Astrocyte (in vitro differentiated cells and primary cell): ENCODE measurements around the gene IFITM10. TPM values are rescaled to one million over a fixed set of nuclear protein-coding genes. Genes with fewer than 3 reads are reported as not detected.

Experiments used
- DNase-seq: peaks from one replicate; pipeline ENCODE4 v3.0.0-alpha.2; 2010; ENCODE audit warnings: low read depth
- FAIRE-seq: peaks from 2 replicates; lab custom pipeline; 2011; peaks lifted over from hg19 to GRCh38; lab: Jason Lieb, UNC
- H2AFZ ChIP-seq: 2 replicates; pipeline ENCODE4 v1.6.0; 2012; ENCODE audit warnings: low read depth, low read length, inconsistent platforms
- H3K27ac ChIP-seq: 2 replicates; pipeline ENCODE4 v1.5.1; 2011; ENCODE audit warnings: low read depth, low read length, inconsistent platforms
- H3K27me3 ChIP-seq: 2 replicates; pipeline ENCODE4 v1.6.0; 2011; ENCODE audit warnings: low read length, inconsistent platforms; ENCODE audit not compliant: insufficient read depth
- H3K36me3 ChIP-seq: 2 replicates; pipeline ENCODE4 v1.5.1; 2011; ENCODE audit warnings: low read length, inconsistent platforms; ENCODE audit not compliant: insufficient read depth
- H3K4me1 ChIP-seq: 2 replicates; pipeline ENCODE4 v1.5.1; 2011; ENCODE audit warnings: low read length, inconsistent platforms; ENCODE audit not compliant: insufficient read depth
- H3K4me2 ChIP-seq: 2 replicates; pipeline ENCODE4 v1.6.0; 2012; ENCODE audit warnings: low read length, inconsistent platforms
- H3K4me3 ChIP-seq: 2 replicates; pipeline ENCODE4 v1.5.1; 2011; ENCODE audit warnings: low read depth, mild to moderate bottlenecking, low read length, inconsistent platforms; ENCODE audit not compliant: insufficient read depth
- H3K79me2 ChIP-seq: 2 replicates; pipeline ENCODE4 v1.6.0; 2012; ENCODE audit warnings: mild to moderate bottlenecking, low read length, inconsistent platforms; ENCODE audit not compliant: insufficient read depth
- H3K9ac ChIP-seq: 2 replicates; pipeline ENCODE4 v1.6.0; 2012; ENCODE audit warnings: mild to moderate bottlenecking, low read length, inconsistent platforms
- H3K9me3 ChIP-seq: 2 replicates; pipeline ENCODE4 v1.5.1; 2012; ENCODE audit warnings: low read depth, mild to moderate bottlenecking, low read length, inconsistent platforms; ENCODE audit not compliant: insufficient read depth
- H4K20me1 ChIP-seq: 2 replicates; pipeline ENCODE4 v1.6.0; 2012; ENCODE audit warnings: low read length, inconsistent platforms; ENCODE audit not compliant: insufficient read depth
- H3K27ac Mint-ChIP-seq: one replicate; pipeline ENCODE4 v1.8.0; 2021; ENCODE audit warnings: mild to moderate bottlenecking, mixed read lengths; ENCODE audit not compliant: unreplicated experiment
- H3K27me3 Mint-ChIP-seq: one replicate; pipeline ENCODE4 v1.8.0; 2021; ENCODE audit warnings: low read depth, mixed read lengths; ENCODE audit not compliant: unreplicated experiment
- H3K36me3 Mint-ChIP-seq: one replicate; pipeline ENCODE4 v1.8.0; 2021; ENCODE audit warnings: low read depth, mixed read lengths; ENCODE audit not compliant: unreplicated experiment
- H3K4me1 Mint-ChIP-seq: one replicate; pipeline ENCODE4 v1.8.0; 2021; ENCODE audit warnings: low read depth, mixed read lengths; ENCODE audit not compliant: unreplicated experiment
- H3K4me3 Mint-ChIP-seq: one replicate; pipeline ENCODE4 v1.8.0; 2021; ENCODE audit warnings: mild to moderate bottlenecking, moderate library complexity, mixed read lengths; ENCODE audit not compliant: unreplicated experiment
- H3K9me3 Mint-ChIP-seq: one replicate; pipeline ENCODE4 v1.8.0; 2021; ENCODE audit warnings: mild to moderate bottlenecking, mixed read lengths; ENCODE audit not compliant: unreplicated experiment
- EZH2 ChIP-seq: IDR thresholded peaks from 2 replicates; pipeline ENCODE4 v1.6.1; 2012; ENCODE audit warnings: mild to moderate bottlenecking, low read length, inconsistent platforms; ENCODE audit not compliant: insufficient read depth
- total RNA-seq: library from RNA; stranded (reverse); gene quantifications from 2 replicates; pipeline ENCODE4 v1.2.1, GENCODE V29; 2021
- TF ChIP-seq, protein P1 (sequence below): IDR thresholded peaks from 2 replicates; pipeline ENCODE4 v1.5.1; 2011; ENCODE audit warnings: low read depth, mild to moderate bottlenecking, inconsistent platforms, low read length, moderate library complexity; ENCODE audit not compliant: insufficient read depth

IFITM10 gene
- total RNA-seq, 1 donor from 2014 or later = 2.0 TPM

DNA sequence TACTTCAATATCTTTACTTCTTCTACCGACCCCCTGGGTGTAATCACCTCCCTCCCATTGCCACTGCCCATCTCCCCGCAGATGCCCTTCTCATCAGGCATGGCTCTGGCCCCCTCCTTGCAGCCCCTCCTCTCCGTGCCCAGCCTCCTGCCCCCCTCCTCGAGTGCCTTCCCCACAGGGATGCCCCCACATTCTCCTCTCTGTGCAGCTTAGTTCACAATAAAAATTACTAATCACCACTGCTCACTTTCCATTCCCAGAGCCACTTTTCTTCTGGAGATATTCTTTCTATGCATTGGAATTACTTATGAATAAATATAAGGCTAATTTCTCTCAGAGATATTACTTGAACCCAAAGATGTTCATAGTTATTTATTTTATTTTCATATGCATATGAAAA is 22.1 kb downstream of the IFITM10 start:
- Histone ChIP-seq H3K4me2 (no peak overlapping the region), H3K27me3 (peaks cover 13% of the 10 kb centered on the region), H3K9me3 (peaks cover 6% of the 10 kb centered on the region), H3K36me3 (no peaks in the 10 kb centered on the region), H3K4me3 (no peak overlapping the region), H3K4me1 (no peaks in the 10 kb centered on the region), H4K20me1 (no peaks in the 10 kb centered on the region), H3K9ac (no peak overlapping the region), H3K27ac (no peak overlapping the region), H3K79me2 (no peaks in the 10 kb centered on the region), H2AFZ (no peak overlapping the region)
- Mint-ChIP-seq H3K27me3 (peaks cover 73% of the 10 kb centered on the region), H3K27ac (no peak overlapping the region), H3K36me3 (no peaks in the 10 kb centered on the region), H3K9me3 (no peaks in the 10 kb centered on the region), H3K4me3 (no peak overlapping the region), H3K4me1 (no peaks in the 10 kb centered on the region)
- DNase-seq (no peak), FAIRE-seq (no peak)
- no peak for TF ChIP-seq EZH2
- TF ChIP-seq, protein P1, sequence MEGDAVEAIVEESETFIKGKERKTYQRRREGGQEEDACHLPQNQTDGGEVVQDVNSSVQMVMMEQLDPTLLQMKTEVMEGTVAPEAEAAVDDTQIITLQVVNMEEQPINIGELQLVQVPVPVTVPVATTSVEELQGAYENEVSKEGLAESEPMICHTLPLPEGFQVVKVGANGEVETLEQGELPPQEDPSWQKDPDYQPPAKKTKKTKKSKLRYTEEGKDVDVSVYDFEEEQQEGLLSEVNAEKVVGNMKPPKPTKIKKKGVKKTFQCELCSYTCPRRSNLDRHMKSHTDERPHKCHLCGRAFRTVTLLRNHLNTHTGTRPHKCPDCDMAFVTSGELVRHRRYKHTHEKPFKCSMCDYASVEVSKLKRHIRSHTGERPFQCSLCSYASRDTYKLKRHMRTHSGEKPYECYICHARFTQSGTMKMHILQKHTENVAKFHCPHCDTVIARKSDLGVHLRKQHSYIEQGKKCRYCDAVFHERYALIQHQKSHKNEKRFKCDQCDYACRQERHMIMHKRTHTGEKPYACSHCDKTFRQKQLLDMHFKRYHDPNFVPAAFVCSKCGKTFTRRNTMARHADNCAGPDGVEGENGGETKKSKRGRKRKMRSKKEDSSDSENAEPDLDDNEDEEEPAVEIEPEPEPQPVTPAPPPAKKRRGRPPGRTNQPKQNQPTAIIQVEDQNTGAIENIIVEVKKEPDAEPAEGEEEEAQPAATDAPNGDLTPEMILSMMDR = no peak

DNA sequence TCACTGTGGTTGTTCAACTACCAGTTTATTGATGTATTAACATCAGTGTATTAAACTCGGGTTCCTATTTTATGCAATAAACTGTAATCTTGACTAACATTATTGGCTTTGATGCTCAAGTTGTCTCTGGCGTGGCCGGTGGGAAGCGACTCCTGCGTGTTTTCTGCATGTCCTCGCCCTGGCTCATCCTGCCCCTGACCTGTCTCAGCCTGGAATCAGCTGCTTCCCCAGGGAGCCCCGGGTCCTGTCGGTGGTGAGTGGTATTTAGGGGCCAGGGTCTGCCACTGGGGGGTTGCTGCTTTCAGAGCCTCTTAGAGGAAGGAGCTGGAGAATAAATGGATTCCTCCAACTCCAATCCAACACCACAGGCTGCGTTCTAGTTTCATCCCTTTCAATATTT is 22.5 kb downstream of the IFITM10 start:
- no peak overlapping the region for H2AFZ ChIP-seq
- no peak for FAIRE-seq

DNA sequence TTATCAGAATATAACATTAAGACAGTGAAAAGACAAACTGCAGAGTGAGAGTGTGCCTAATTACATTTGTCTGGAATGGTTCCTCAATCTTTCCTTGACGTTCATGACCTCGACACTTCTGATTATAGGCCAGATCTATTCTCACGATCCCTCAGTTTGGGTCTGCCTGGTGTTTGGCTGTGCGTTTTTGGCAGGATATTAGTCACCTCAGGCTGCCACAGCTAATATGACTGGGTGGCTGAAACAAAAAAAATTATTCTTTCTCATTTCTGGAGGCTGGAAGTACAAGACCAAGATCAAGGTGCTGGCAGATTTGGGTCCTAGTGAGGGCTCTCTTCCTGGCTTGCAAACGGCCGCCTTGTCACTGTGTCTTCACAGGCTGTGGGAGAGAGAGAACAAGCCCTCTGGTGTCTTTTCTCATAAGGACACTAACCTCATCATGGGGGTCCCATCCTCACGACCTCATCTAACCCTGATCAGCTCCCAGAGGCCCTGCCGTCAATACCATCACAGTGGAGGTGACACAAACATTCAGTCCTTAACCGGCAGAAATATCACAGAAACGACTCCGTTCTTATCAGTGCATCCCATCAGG is 23.2 kb downstream of the IFITM10 start:
- FAIRE-seq (no peak), DNase-seq (no peak)
- H3K27me3 Mint-ChIP-seq = peaks cover 67% of the 10 kb centered on the region
- no peaks in the 10 kb centered on the region for H3K9me3 Mint-ChIP-seq
- no peaks in the 10 kb centered on the region for H4K20me1 ChIP-seq
- peaks cover 8% of the 10 kb centered on the region for H3K27me3 ChIP-seq
- no peak for TF ChIP-seq EZH2
- TF ChIP-seq, protein P1 = no peak
- H3K9me3 ChIP-seq = peaks cover 6% of the 10 kb centered on the region
- H3K27ac Mint-ChIP-seq = no peak overlapping the region
- no peak overlapping the region for H3K4me3 Mint-ChIP-seq
- H3K4me3 ChIP-seq = no peak overlapping the region
- no peaks in the 10 kb centered on the region for H3K79me2 ChIP-seq
- no peak overlapping the region for H3K27ac ChIP-seq
- H3K36me3 Mint-ChIP-seq = no peaks in the 10 kb centered on the region
- no peaks in the 10 kb centered on the region for H3K36me3 ChIP-seq
- H3K4me2 ChIP-seq = no peak overlapping the region
- H3K9ac ChIP-seq = no peak overlapping the region
- no peaks in the 10 kb centered on the region for H3K4me1 ChIP-seq
- H3K4me1 Mint-ChIP-seq = no peaks in the 10 kb centered on the region
- H2AFZ ChIP-seq = no peak overlapping the region

More for the DNA sequence above, 22.5 kb downstream of the IFITM10 start:
- Histone ChIP-seq H3K36me3 (no peaks in the 10 kb centered on the region), H3K4me2 (no peak overlapping the region), H3K27ac (no peak overlapping the region), H3K79me2 (no peaks in the 10 kb centered on the region), H3K9me3 (peaks cover 6% of the 10 kb centered on the region), H3K4me1 (no peaks in the 10 kb centered on the region), H4K20me1 (no peaks in the 10 kb centered on the region), H3K4me3 (no peak overlapping the region), H3K9ac (no peak overlapping the region), H3K27me3 (peaks cover 13% of the 10 kb centered on the region)
- H3K4me3 Mint-ChIP-seq = no peak overlapping the region
- TF ChIP-seq, protein P1 = no peak
- TF ChIP-seq EZH2 = no peak
- no peaks in the 10 kb centered on the region for H3K36me3 Mint-ChIP-seq
- DNase-seq = no peak
- H3K27ac Mint-ChIP-seq = no peak overlapping the region
- peaks cover 72% of the 10 kb centered on the region for H3K27me3 Mint-ChIP-seq
- H3K9me3 Mint-ChIP-seq = no peaks in the 10 kb centered on the region
- H3K4me1 Mint-ChIP-seq = no peaks in the 10 kb centered on the region
